HG03558 (cell line): ENCODE results near the gene VAX1.
"Not testable (repeated sequence)": the region's sequence is repeated elsewhere in the genome, so short reads cannot be mapped to it uniquely, and the experiment has no call there.

Experiments used
- ATAC-seq: cut with Tn5 transposase; IDR thresholded peaks from one replicate; pipeline ENCODE4 v1.9.1; 2021; ENCODE audit warnings: moderate number of reproducible peaks; ENCODE audit not compliant: unreplicated experiment; ENCODE audit errors: extremely low read depth

The VAX1 gene

GRCh38 chr10:117137911-117138642, at the start of gene VAX1:
Gene VAX1 (minus strand): TSS chr10:117138270. CDS start chr10:117138056, 214 bp downstream.
- ATAC-seq = no peak

GRCh38 chr10:117186832-117187615, 49.0 kb upstream of the VAX1 start:
- no peak for ATAC-seq

GRCh38 chr10:117185817-117186216, 47.7 kb upstream of the VAX1 start:
- ATAC-seq = not testable (repeated sequence)

GRCh38 chr10:117184821-117185220, 46.8 kb upstream of the VAX1 start:
- ATAC-seq = no peak

GRCh38 chr10:117184296-117184695, 46.2 kb upstream of the VAX1 start:
- ATAC-seq = no peak

- no peak for ATAC-seq
These were observed 40.1 kb upstream of the VAX1 start for GRCh38 chr10:117178190-117178589.

GRCh38 chr10:117175901-117176534, 37.9 kb upstream of the VAX1 start:
- no peak for ATAC-seq

- ATAC-seq = no peak
These were observed 37.3 kb upstream of the VAX1 start for GRCh38 chr10:117175215-117175900.

- no peak for ATAC-seq
These were observed 36.6 kb upstream of the VAX1 start for GRCh38 chr10:117174439-117175214.

- ATAC-seq = no peak
These were observed 32.2 kb upstream of the VAX1 start for GRCh38 chr10:117170244-117170643.

GRCh38 chr10:117169480-117169879, 31.4 kb upstream of the VAX1 start:
- ATAC-seq = no peak

GRCh38 chr10:117168729-117169128, 30.7 kb upstream of the VAX1 start:
- no peak for ATAC-seq

- peak; percentile 81 for ATAC-seq
These were observed 30.0 kb upstream of the VAX1 start for GRCh38 chr10:117167789-117168674.

GRCh38 chr10:117167346-117167788, 29.3 kb upstream of the VAX1 start:
- no peak for ATAC-seq

- no peak for ATAC-seq
These were observed 28.6 kb upstream of the VAX1 start for GRCh38 chr10:117166418-117167345.

- no peak for ATAC-seq
These were observed 27.7 kb upstream of the VAX1 start for GRCh38 chr10:117165538-117166417.
